ENCODE measurements around the gene PSG6.
"Not testable (repeated sequence)": the region's sequence is repeated elsewhere in the genome, so short reads cannot be mapped to it uniquely, and the experiment has no call there.

The PSG6 gene

DNA sequence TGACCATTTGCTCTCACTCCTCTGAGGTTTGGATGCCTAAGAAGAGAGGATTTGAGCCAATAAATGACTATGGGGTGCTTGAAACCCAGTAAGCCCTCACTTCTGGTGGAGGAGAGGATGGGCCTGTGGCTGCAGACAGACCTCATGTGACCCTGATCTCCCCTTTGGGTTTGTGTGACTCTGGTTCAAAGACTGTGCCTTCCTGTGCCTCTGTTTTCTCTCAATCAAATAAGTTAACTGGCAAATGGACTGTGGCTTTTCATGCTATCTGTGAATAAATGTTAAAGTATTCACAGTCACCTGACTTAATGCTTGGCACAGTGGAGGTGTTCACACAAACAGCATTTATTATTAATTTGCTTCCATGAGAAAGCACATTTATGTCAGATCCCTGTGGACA is 64.9 kb downstream of the PSG6 start:
- DNase-seq (ENCODE audit: low read depth in 2 of 2) = not testable (repeated sequence)
